Ascending aorta (tissue), 2 donors: ENCODE results near the gene SLC44A5. TPM values are rescaled to one million over a fixed set of nuclear protein-coding genes. Genes with fewer than 3 reads are reported as not detected.
"Not testable (repeated sequence)": the region's sequence is repeated elsewhere in the genome, so short reads cannot be mapped to it uniquely, and the experiment has no call there.

Experiments used
- DNase-seq, 2 donors: peaks; one replicate each; pipeline ENCODE4 v3.0.0-alpha.2; 2019; ENCODE audit warnings: low spot score in 2 of 2
- H3K27ac ChIP-seq, 2 donors: fragments of 200-600 bp; sonication (generic); one replicate each; pipeline ENCODE4 v1.5.1; 2016 to 2017; ENCODE audit warnings: mild to moderate bottlenecking in 1 of 2
- H3K27me3 ChIP-seq: fragments of 200-600 bp; sonication (generic); one replicate; pipeline ENCODE4 v1.5.1; 2017
- H3K36me3 ChIP-seq, 2 donors: fragments of 200-600 bp; sonication (generic); one replicate each; pipeline ENCODE4 v1.5.1; 2016
- H3K4me1 ChIP-seq, 2 donors: fragments of 200-600 bp; sonication (generic); one replicate each; pipeline ENCODE4 v1.5.1; 2016 to 2017; ENCODE audit warnings: mild to moderate bottlenecking in 1 of 2
- H3K4me3 ChIP-seq, 2 donors: fragments of 200-600 bp; sonication (generic); one replicate each; pipeline ENCODE4 v1.5.1; 2016 to 2017; ENCODE audit warnings: mild to moderate bottlenecking in 1 of 2
- H3K9me3 ChIP-seq, 2 donors: fragments of 200-600 bp; sonication (generic); one replicate each; pipeline ENCODE4 v1.5.1; 2016
- CTCF ChIP-seq, 3 experiments: fragments of 200-600 bp in 2 of 3; fragments of 450-650 bp in 1 of 3; sonication (generic) in 2 of 3; IDR thresholded peaks; one replicate each; pipeline ENCODE4 v1.5.1; 2016 to 2019; ENCODE audit warnings: antibody characterized with exemption in 3 of 3, mild to moderate bottlenecking in 1 of 3, moderate library complexity in 1 of 3
- intact Hi-C: fragments of 100-400 bp; cut with DNase I; formaldehyde crosslinking; loops from one replicate; pipeline ENCODE4 v1.15.1; 2023
- total RNA-seq: library from RNA; depleted of rRNA; stranded (reverse); fragments of >200 nt; gene quantifications from one replicate; pipeline ENCODE4 v1.1.0, GENCODE V29; 2016

SLC44A5 gene
- total RNA-seq, 1 donor from 2014 or later = not detected

DNA sequence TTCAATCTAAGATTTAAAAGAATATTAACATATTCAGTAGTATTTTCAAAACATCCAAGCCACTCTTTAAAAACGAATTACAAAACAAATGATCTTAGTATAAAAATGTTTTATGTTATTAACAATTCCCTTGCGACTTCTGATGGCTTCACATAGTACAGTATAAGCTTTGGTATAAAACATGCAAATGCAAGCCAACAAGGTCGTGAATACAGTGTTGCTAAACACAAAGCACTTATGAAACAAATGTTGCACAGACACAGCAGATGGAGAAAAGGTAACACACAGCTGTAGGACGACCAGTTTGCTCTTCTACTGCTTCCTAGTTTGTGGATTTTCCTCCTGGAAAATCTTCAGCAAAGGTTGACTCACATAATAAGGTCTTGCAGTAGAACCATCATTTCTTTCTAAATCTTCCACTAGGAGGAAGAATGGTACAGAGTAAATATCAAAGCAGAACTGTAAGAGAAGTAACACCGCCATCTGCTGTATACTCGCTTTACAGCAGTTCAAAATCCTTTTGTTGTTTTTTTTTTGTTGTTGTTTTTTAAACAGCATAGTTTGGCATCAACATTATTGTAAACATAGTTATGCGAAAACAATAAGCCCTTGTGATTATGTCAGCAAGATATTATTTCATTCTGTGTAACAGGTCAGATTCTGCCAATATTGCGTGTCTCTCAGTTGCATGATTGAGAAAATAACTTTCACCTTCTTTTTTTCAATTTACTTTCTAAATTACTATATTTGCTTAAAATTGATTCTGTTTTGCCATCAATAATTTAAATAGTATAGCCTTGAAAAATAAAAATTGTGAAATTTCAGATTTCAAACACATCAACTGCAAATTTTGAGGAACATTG, 407.3 kb downstream of the SLC44A5 start:
- intact Hi-C loops = loop anchor here (5.0 kb wide), 1 partner anchor 431 kb away; no protein-coding TSS in a partner anchor
- Histone ChIP-seq H3K27me3 (no peaks in the 10 kb centered on the region), H3K9me3 (no peaks in the 10 kb centered on the region), H3K4me3 (no peak overlapping the region), H3K4me1 (no peaks in the 10 kb centered on the region), H3K27ac (no peak overlapping the region), H3K36me3 (no peaks in the 10 kb centered on the region)
- no peak for DNase-seq
- TF ChIP-seq CTCF (IDR thresholded peaks at IDR 0.05) = peak in 1 of 3 experiments; percentile 44

- no peak for TF ChIP-seq CTCF (IDR thresholded peaks at IDR 0.05)
- intact Hi-C loops = loop anchor here (5.0 kb wide), 1 partner anchor 430 kb away; no protein-coding TSS in a partner anchor
- no peaks in the 10 kb centered on the region for H3K36me3 ChIP-seq
Measured at GRCh38 chr1:75202751-75203150, 408.2 kb downstream of the SLC44A5 start.

GRCh38 chr1:75198761-75199160, 412.2 kb downstream of the SLC44A5 start:
- Histone ChIP-seq H3K27me3 (no peaks in the 10 kb centered on the region), H3K27ac (no peak overlapping the region), H3K9me3 (no peaks in the 10 kb centered on the region), H3K36me3 (no peaks in the 10 kb centered on the region), H3K4me3 (no peak overlapping the region), H3K4me1 (no peaks in the 10 kb centered on the region)
- intact Hi-C loops = no loop called here
- DNase-seq = no peak
- TF ChIP-seq CTCF (IDR thresholded peaks at IDR 0.05) = no peak

More at GRCh38 chr1:75202751-75203150, 408.2 kb downstream of the SLC44A5 start:
- DNase-seq = no peak
- no peaks in the 10 kb centered on the region for H3K4me1 ChIP-seq
- H3K4me3 ChIP-seq = no peak overlapping the region
- no peak overlapping the region for H3K27ac ChIP-seq
- H3K27me3 ChIP-seq = no peaks in the 10 kb centered on the region
- H3K9me3 ChIP-seq = no peaks in the 10 kb centered on the region

DNA sequence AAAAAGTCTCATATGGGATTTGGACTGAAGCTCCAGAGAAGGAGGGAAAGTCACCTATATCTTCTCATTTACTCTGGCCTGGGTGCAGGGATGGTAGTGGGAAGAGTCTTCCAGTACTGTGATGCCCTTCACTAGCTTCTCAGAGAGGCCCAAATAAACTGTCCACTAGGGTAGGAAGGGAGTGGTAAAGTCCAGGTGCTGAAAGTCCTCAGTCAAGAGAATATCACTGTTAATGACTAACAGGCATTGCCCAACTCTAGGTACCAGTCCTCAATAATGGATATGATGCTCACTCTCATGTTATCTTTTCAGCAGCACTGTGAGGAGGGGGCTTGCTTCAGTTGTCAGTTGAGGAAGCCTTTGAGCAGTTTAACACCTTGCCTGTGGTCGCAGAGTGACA, 412.8 kb downstream of the SLC44A5 start:
- H3K4me1 ChIP-seq = no peaks in the 10 kb centered on the region
- H3K9me3 ChIP-seq = no peaks in the 10 kb centered on the region
- intact Hi-C loops = no loop called here
- no peak overlapping the region for H3K4me3 ChIP-seq
- H3K27ac ChIP-seq = no peak overlapping the region
- H3K27me3 ChIP-seq = no peaks in the 10 kb centered on the region
- no peaks in the 10 kb centered on the region for H3K36me3 ChIP-seq
- no peak for TF ChIP-seq CTCF (IDR thresholded peaks at IDR 0.05)
- no peak for DNase-seq

- TF ChIP-seq CTCF (IDR thresholded peaks at IDR 0.05) = no peak
- intact Hi-C loops = no loop called here
Measured at GRCh38 chr1:75188892-75189291, 422.0 kb downstream of the SLC44A5 start.

DNA sequence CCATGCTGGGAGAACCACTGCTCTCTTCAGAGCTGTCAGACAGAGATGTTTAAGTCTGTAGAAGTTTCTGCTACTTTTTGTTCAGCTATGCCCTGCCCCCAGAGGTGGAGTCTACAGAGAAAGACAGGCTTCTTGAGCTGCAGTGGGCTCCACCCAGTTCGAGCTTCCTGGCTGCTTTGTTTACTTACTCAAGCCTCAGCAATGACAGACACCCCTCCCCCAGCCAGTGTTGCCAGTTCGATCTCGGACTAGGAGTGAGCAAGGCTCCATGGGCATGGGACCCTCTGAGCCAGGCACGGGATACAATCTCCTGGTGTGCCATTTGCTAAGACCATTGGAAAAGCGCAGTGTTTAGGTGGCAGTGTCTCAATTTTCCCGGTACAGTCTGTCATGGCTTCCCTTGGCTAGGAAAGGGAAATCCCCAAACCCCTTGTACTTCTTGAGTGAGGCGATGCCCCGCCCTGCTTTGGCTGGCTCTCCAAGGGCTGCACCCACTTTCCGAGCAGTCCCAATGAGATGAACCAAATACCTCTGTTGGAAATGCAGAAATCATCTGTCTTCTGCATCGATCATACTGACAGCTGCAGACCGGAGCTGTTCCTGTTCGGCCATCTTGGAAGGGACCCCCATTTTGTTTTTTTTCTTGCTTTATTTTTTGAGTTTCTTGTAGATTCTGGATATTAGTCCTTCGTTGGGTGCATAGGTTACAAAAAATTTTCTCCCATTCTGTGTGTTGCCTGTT, 429.5 kb downstream of the SLC44A5 start:
- H3K9me3 ChIP-seq = peaks cover 4 to 10% of the 10 kb centered on the region in 2 donors
- intact Hi-C loops, H3K27me3 ChIP-seq, DNase-seq, H3K27ac ChIP-seq, H3K4me1 ChIP-seq, H3K36me3 ChIP-seq, H3K4me3 ChIP-seq: not testable (repeated sequence)

More at GRCh38 chr1:75188892-75189291, 422.0 kb downstream of the SLC44A5 start:
- DNase-seq = no peak
- Histone ChIP-seq H3K4me3 (no peak overlapping the region), H3K27ac (no peak overlapping the region), H3K27me3 (no peaks in the 10 kb centered on the region), H3K4me1 (no peaks in the 10 kb centered on the region), H3K9me3 (no peaks in the 10 kb centered on the region), H3K36me3 (no peaks in the 10 kb centered on the region)
